ENCODE measurements around the gene RHBDD3.

- no peak for TF ChIP-seq TAF1 (IDR thresholded peaks at IDR 0.05; ENCODE audit: borderline replicate concordance, low read depth, low read length)
- no peak for TF ChIP-seq POLR2A (IDR thresholded peaks at IDR 0.05; ENCODE audit: low read depth, low read length)
Observed at GRCh38 chr22:29302681-29303465, 35.1 kb upstream of the RHBDD3 start.
